ENCODE data around the gene SIGLEC9. TPM values are rescaled to one million over a fixed set of nuclear protein-coding genes. Genes with fewer than 3 reads are reported as not detected.

Gene SIGLEC9
- total and polyA plus RNA-seq, 2 of the 8 experiments (the other 6 are each of a cell fraction or from before 2014, with no cell fraction given): not detected

- POLR2A ChIA-PET (ENCODE audit: partially characterized antibody): interaction anchor here (0.6 kb wide), 1 partner anchor 56 kb away, joined by 3 read pairs; no protein-coding TSS in a partner anchor
- H3K4me1 ChIP-seq (replicated peaks in 1 of 4; ENCODE audit: control insufficient read depth in 3 of 4, insufficient read depth in 4 of 4, low read length in 3 of 4): no peaks in the 10 kb centered on the region
- 77% methylated on average over 2 of the region's 2 CpGs; no CpG with 5 or more reads in 1 of the 2 experiments for WGBS, 2 experiments (ENCODE audit: extremely low coverage in 1 of 2, insufficient coverage in 1 of 2, insufficient read length in 1 of 2, insufficient replicate concordance in 2 of 2, low coverage in 1 of 2, low lambda C conversion rate in 2 of 2, missing lambda C conversion rate in 1 of 2)
Observed at GRCh38 chr19:51172223-51172622, 47.5 kb downstream of the SIGLEC9 start.

More at GRCh38 chr19:51172223-51172622, 47.5 kb downstream of the SIGLEC9 start:
- Histone ChIP-seq H3K79me2 (ENCODE audit: control insufficient read depth in 1 of 2, insufficient read depth in 2 of 2, low read length in 2 of 2) (no peaks in the 10 kb centered on the region), H2BK15ac (ENCODE audit: low read length) (no peak overlapping the region), H3K9me3 (ENCODE audit: insufficient read depth in 2 of 2, low read depth in 1 of 2, low read length in 1 of 2) (peaks cover 7 to 12% of the 10 kb centered on the region in 2 experiments; a peak in 3 of 4 replicates), H3K79me1 (ENCODE audit: low read depth, low read length) (no peaks in the 10 kb centered on the region), H3K18ac (ENCODE audit: extremely low read depth, low read length) (no peak overlapping the region), H4K5ac (ENCODE audit: insufficient read length, low read depth, low read length) (no peak overlapping the region), H2AFZ (ENCODE audit: low read length) (no peak overlapping the region), H4K20me1 (replicated peaks in 1 of 2; ENCODE audit: control insufficient read depth in 1 of 2, insufficient read depth in 2 of 2, low read length in 2 of 2) (no peaks in the 10 kb centered on the region), H2BK20ac (ENCODE audit: low read length) (no peak overlapping the region), H2BK5ac (ENCODE audit: low read depth, low read length) (no peak overlapping the region), H3K4me2 (ENCODE audit: insufficient read depth in 1 of 2, low read depth in 2 of 2, low read length in 2 of 2) (no peak overlapping the region), H3K23me2 (ENCODE audit: low read depth, low read length) (no peaks in the 10 kb centered on the region), H3K56ac (replicated peaks; ENCODE audit: insufficient read length, low read depth, low read length) (no peak overlapping the region), H2BK12ac (ENCODE audit: low read depth, low read length) (no peak overlapping the region), H2AK5ac (ENCODE audit: low read depth, low read length) (no peak overlapping the region), H3K27ac (ENCODE audit: low read depth, low read length) (no peak overlapping the region), H3K27me3 (replicated peaks in 1 of 4; ENCODE audit: control insufficient read depth in 3 of 4, extremely low read depth in 1 of 4, insufficient read depth in 3 of 4, low read length in 3 of 4) (no peaks in the 10 kb centered on the region; a peak in 2 of 7 replicates), H4K8ac (ENCODE audit: extremely low read depth, insufficient read depth, low read length) (no peak overlapping the region), H3K23ac (ENCODE audit: insufficient read length) (no peak overlapping the region), H3K4ac (replicated peaks; ENCODE audit: insufficient read length, low read depth, low read length) (no peak overlapping the region), H3K14ac (ENCODE audit: insufficient read length) (no peak overlapping the region), H3K9ac (replicated peaks in 1 of 4; ENCODE audit: extremely low read depth in 1 of 4, low read depth in 3 of 4, low read length in 3 of 4) (no peak overlapping the region), H3K36me3 (ENCODE audit: control insufficient read depth in 2 of 4, insufficient read depth in 4 of 4, low read length in 3 of 4) (no peaks in the 10 kb centered on the region), H4K91ac (replicated peaks; ENCODE audit: insufficient read length, low read length) (no peak overlapping the region), H3K4me3 (ENCODE audit: extremely low read depth in 1 of 4, insufficient read depth in 2 of 4, low read depth in 3 of 4, low read length in 4 of 4) (no peak overlapping the region), H2BK120ac (replicated peaks; ENCODE audit: low read depth, low read length) (no peak overlapping the region)
- FAIRE-seq (no peak), DNase-seq (ENCODE audit: low read depth in 1 of 2, low spot score in 2 of 2) (no peak)
- TF ChIP-seq CBX8 (IDR thresholded peaks at IDR 0.05; ENCODE audit: borderline replicate concordance, low read depth, low read length) (no peak), SP1 (IDR thresholded peaks at IDR 0.05; ENCODE audit: low read depth, low read length) (no peak), TEAD4 (IDR thresholded peaks at IDR 0.05; ENCODE audit: low read depth, low read length) (no peak), MAFK (IDR thresholded peaks at IDR 0.05; ENCODE audit: low read depth, low read length) (no peak), RNF2 (IDR thresholded peaks at IDR 0.05; ENCODE audit: borderline replicate concordance, low read depth, low read length, missing control alignments, poor library complexity, severe bottlenecking) (no peak), MAX (IDR thresholded peaks at IDR 0.05) (no peak), EP300 (IDR thresholded peaks at IDR 0.05; ENCODE audit: borderline replicate concordance in 1 of 2, low read depth in 2 of 2, low read length in 2 of 2) (no peak), PHF8 (conservative IDR thresholded peaks at IDR 0.05; ENCODE audit: low read depth, low read length) (no peak), KDM5A (IDR thresholded peaks at IDR 0.05; ENCODE audit: low read length) (no peak)
- TF ChIP-seq, protein P1, sequence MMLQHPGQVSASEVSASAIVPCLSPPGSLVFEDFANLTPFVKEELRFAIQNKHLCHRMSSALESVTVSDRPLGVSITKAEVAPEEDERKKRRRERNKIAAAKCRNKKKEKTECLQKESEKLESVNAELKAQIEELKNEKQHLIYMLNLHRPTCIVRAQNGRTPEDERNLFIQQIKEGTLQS (IDR thresholded peaks at IDR 0.05; ENCODE audit: insufficient read depth, low read depth, low read length): no peak
- CTCF ChIA-PET (ENCODE audit: partially characterized antibody): interaction anchor here (4.5 kb wide), 1 partner anchor 14 kb away, joined by 34 read pairs; no protein-coding TSS in a partner anchor

Measured in H1 (cell line).